Measurements from ENCODE around the gene GMPPB.

DNA sequence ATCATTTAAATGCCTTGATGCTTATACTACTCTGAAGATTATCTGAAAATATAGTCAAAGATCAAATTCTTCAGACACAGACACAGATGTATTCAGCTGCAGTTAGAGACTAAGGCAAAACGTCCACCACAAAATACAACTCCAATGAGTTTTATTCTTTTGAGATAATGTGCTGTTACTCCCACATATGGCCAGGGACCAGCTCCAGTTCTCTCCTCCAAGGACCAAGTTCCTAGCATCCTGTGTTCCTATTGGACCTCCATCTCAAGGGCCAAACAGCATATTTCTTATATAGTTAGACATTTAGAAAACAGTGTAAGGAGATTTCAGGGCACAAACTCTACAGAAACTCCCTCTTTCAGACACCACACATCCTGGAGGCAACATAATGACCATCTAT lies 35.5 kb upstream of the GMPPB start:
- TF ChIP-seq, protein P1, sequence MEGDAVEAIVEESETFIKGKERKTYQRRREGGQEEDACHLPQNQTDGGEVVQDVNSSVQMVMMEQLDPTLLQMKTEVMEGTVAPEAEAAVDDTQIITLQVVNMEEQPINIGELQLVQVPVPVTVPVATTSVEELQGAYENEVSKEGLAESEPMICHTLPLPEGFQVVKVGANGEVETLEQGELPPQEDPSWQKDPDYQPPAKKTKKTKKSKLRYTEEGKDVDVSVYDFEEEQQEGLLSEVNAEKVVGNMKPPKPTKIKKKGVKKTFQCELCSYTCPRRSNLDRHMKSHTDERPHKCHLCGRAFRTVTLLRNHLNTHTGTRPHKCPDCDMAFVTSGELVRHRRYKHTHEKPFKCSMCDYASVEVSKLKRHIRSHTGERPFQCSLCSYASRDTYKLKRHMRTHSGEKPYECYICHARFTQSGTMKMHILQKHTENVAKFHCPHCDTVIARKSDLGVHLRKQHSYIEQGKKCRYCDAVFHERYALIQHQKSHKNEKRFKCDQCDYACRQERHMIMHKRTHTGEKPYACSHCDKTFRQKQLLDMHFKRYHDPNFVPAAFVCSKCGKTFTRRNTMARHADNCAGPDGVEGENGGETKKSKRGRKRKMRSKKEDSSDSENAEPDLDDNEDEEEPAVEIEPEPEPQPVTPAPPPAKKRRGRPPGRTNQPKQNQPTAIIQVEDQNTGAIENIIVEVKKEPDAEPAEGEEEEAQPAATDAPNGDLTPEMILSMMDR (IDR thresholded peaks at IDR 0.05), result no peak
- no peak for TF ChIP-seq POLR2A (IDR thresholded peaks at IDR 0.05)

Measured in thyroid gland (tissue), 4 donors.